Ureter (tissue), 1 donor: Measurements from ENCODE around the gene TADA3. TPM values are rescaled to one million over a fixed set of nuclear protein-coding genes. Genes with fewer than 3 reads are reported as not detected.
A peak's percentile ranks its signal among the peaks of the same experiment; 100 is the strongest.

Experiments
- DNase-seq: peaks from one replicate; pipeline ENCODE4 v3.0.0-alpha.2; 2020; ENCODE audit warnings: low spot score
- total RNA-seq: library from RNA; stranded (reverse); gene quantifications from one replicate; pipeline ENCODE4 v1.2.4, GENCODE V29; 2023
- donor health status: DM: yes; HTN: yes; CAD: no.

The TADA3 gene
- total RNA-seq, 1 donor from 2014 or later = 54.6 TPM

GRCh38 chr3:9809615-9810432 lies 17.6 kb upstream of the TADA3 start, which contains the start of gene TTLL3:
TSS of gene TTLL3 (plus strand) at chr3:9810262. CDS start at chr3:9810662, 400 bp downstream.
- DNase-seq = peak; percentile 78

GRCh38 chr3:9809239-9809614 lies 17.0 kb upstream of the TADA3 start:
- DNase-seq = no peak

- DNase-seq = no peak
These were observed 16.2 kb upstream of the TADA3 start for GRCh38 chr3:9808345-9809037.

- no peak for DNase-seq
These were observed 15.7 kb upstream of the TADA3 start for GRCh38 chr3:9807981-9808344.

- DNase-seq = no peak
These were observed 14.7 kb upstream of the TADA3 start for GRCh38 chr3:9806688-9807589.

- no peak for DNase-seq
These were observed 13.9 kb upstream of the TADA3 start for GRCh38 chr3:9806137-9806536.

GRCh38 chr3:9804996-9805395 lies 12.7 kb upstream of the TADA3 start:
- no peak for DNase-seq

GRCh38 chr3:9803494-9803893 lies 11.2 kb upstream of the TADA3 start:
- no peak for DNase-seq

GRCh38 chr3:9800529-9800928 lies 8.3 kb upstream of the TADA3 start:
- DNase-seq = no peak

- DNase-seq = no peak
These were observed 5.1 kb upstream of the TADA3 start for GRCh38 chr3:9797196-9797945.

- DNase-seq = no peak
These were observed 2.9 kb upstream of the TADA3 start for GRCh38 chr3:9795207-9795606.

GRCh38 chr3:9794400-9794799 lies 2.1 kb upstream of the TADA3 start:
- no peak for DNase-seq

- no peak for DNase-seq
These were observed 998 bp upstream of the TADA3 start for GRCh38 chr3:9793161-9793781.

- no peak for DNase-seq
These were observed 376 bp downstream of the TADA3 start for GRCh38 chr3:9791790-9792404.

GRCh38 chr3:9791127-9791526 lies 1.1 kb downstream of the TADA3 start:
- DNase-seq = no peak

GRCh38 chr3:9787714-9788113 lies 4.6 kb downstream of the TADA3 start:
- no peak for DNase-seq

GRCh38 chr3:9786825-9787669 lies 5.2 kb downstream of the TADA3 start:
- DNase-seq = no peak

- no peak for DNase-seq
These were observed 6.0 kb downstream of the TADA3 start for GRCh38 chr3:9786209-9786739.

- DNase-seq = no peak
These were observed 6.7 kb downstream of the TADA3 start for GRCh38 chr3:9785602-9786001.
